ENCODE data around the gene GNRHR. TPM values are rescaled to one million over a fixed set of nuclear protein-coding genes. Genes with fewer than 3 reads are reported as not detected.

GNRHR gene, protein sequence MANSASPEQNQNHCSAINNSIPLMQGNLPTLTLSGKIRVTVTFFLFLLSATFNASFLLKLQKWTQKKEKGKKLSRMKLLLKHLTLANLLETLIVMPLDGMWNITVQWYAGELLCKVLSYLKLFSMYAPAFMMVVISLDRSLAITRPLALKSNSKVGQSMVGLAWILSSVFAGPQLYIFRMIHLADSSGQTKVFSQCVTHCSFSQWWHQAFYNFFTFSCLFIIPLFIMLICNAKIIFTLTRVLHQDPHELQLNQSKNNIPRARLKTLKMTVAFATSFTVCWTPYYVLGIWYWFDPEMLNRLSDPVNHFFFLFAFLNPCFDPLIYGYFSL
- total RNA-seq = not detected

GRCh38 chr4:67754288-67754687 is at the start of gene GNRHR:
Gene GNRHR, minus strand, starts transcription at chr4:67754388. Its CDS starts 53 bp downstream, at chr4:67754335.
- Histone ChIP-seq H3K4me3 (no peak within 1 kb of the TSS), H3K27me3 (no peaks in the 10 kb centered on the region), H3K36me3 (no peaks in the 10 kb centered on the region), H3K27ac (no peak within 1 kb of the TSS), H3K4me1 (no peaks in the 10 kb centered on the region), H3K9me3 (no peaks in the 10 kb centered on the region)
- TF ChIP-seq POLR2A (IDR thresholded peaks at IDR 0.05) (no peak), CTCF (IDR thresholded peaks at IDR 0.05) (no peak)
- no peak for DNase-seq

- no peaks in the 10 kb centered on the region for H3K36me3 ChIP-seq
- no peak overlapping the region for H3K27ac ChIP-seq
- H3K9me3 ChIP-seq = no peaks in the 10 kb centered on the region
- DNase-seq = no peak
- H3K4me3 ChIP-seq = no peak overlapping the region
- TF ChIP-seq CTCF (IDR thresholded peaks at IDR 0.05) (no peak), POLR2A (IDR thresholded peaks at IDR 0.05) (no peak)
- no peaks in the 10 kb centered on the region for H3K4me1 ChIP-seq
- no peaks in the 10 kb centered on the region for H3K27me3 ChIP-seq
Observed at GRCh38 chr4:67796810-67797209, 42.6 kb upstream of the GNRHR start.

- H3K36me3 ChIP-seq = no peaks in the 10 kb centered on the region
- TF ChIP-seq CTCF (IDR thresholded peaks at IDR 0.05) (no peak), POLR2A (IDR thresholded peaks at IDR 0.05) (no peak)
- no peak for DNase-seq
- no peak overlapping the region for H3K4me3 ChIP-seq
- H3K9me3 ChIP-seq = no peaks in the 10 kb centered on the region
- H3K4me1 ChIP-seq = no peaks in the 10 kb centered on the region
- H3K27ac ChIP-seq = no peak overlapping the region
- no peaks in the 10 kb centered on the region for H3K27me3 ChIP-seq
Observed at GRCh38 chr4:67790721-67791120, 36.5 kb upstream of the GNRHR start.

- Histone ChIP-seq H3K4me3 (no peak overlapping the region), H3K36me3 (no peaks in the 10 kb centered on the region), H3K9me3 (no peaks in the 10 kb centered on the region), H3K4me1 (no peaks in the 10 kb centered on the region), H3K27ac (no peak overlapping the region), H3K27me3 (no peaks in the 10 kb centered on the region)
- no peak for TF ChIP-seq CTCF (IDR thresholded peaks at IDR 0.05)
- no peak for TF ChIP-seq POLR2A (IDR thresholded peaks at IDR 0.05)
- no peak for DNase-seq
Observed at GRCh38 chr4:67787311-67787710, 33.1 kb upstream of the GNRHR start.

- Histone ChIP-seq H3K27ac (no peak overlapping the region), H3K4me1 (no peaks in the 10 kb centered on the region), H3K9me3 (no peaks in the 10 kb centered on the region), H3K27me3 (no peaks in the 10 kb centered on the region), H3K4me3 (no peak overlapping the region), H3K36me3 (no peaks in the 10 kb centered on the region)
- TF ChIP-seq CTCF (IDR thresholded peaks at IDR 0.05) (no peak), POLR2A (IDR thresholded peaks at IDR 0.05) (no peak)
- no peak for DNase-seq
Observed at GRCh38 chr4:67785528-67785927, 31.3 kb upstream of the GNRHR start.

Data from Peyer's patch (tissue), 4 donors.